ENCODE measurements around the gene NR1H4.
"Not testable (repeated sequence)": the region's sequence is repeated elsewhere in the genome, so short reads cannot be mapped to it uniquely, and the experiment has no call there.

The NR1H4 gene

DNA sequence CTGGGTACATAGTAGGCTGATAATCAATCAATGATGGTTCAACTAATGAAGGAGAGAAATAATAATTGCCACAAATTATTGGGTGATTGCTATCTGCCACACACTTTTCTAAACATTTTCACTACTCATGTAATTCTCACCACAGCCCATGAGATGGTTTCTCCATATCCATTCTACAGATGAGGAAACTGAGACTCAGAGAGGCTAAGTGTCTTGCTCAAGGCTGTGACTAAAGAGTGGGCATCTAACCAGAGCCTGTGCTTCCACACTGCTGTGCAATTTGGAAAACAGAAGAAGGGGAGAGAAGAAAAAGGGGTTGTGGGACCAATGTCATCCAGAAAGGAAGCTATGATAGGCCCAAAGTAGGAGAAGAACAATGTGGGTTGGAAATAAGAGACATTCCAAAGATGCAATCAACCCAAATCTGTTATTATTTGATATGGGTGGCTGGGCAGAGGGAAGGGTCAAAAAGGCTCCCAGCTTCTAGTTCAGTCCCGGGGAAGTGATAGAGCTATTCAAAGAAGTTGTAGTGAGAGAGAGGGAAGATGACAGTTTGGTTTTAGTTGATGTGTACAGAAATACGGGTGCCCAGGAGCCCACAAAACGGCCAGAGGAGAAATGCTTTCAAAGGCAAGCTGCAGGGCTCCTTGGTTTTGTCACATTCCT lies 483 bp upstream of the NR1H4 start:
- no peak for DNase-seq (ENCODE audit: low read depth)

DNA sequence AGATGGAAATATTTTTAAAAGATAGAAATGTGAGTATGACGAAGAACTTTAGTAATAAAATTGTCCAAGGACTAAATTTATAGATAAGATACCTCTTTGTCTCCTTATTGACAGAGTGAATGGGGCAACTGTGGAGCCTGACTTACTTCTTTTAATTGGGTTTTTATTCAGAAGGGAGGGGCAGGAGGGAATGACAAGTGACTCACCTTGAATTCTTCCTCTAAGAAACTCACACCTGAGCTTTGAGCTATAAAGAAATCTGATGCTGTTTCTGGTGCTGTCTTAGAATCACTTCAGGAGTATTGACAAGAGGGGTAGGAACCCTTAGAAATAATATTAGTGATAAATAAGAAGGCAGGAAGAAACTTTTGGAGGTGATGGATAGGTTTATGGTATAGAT lies 951 bp downstream of the NR1H4 start:
- DNase-seq (ENCODE audit: low read depth), result no peak

DNA sequence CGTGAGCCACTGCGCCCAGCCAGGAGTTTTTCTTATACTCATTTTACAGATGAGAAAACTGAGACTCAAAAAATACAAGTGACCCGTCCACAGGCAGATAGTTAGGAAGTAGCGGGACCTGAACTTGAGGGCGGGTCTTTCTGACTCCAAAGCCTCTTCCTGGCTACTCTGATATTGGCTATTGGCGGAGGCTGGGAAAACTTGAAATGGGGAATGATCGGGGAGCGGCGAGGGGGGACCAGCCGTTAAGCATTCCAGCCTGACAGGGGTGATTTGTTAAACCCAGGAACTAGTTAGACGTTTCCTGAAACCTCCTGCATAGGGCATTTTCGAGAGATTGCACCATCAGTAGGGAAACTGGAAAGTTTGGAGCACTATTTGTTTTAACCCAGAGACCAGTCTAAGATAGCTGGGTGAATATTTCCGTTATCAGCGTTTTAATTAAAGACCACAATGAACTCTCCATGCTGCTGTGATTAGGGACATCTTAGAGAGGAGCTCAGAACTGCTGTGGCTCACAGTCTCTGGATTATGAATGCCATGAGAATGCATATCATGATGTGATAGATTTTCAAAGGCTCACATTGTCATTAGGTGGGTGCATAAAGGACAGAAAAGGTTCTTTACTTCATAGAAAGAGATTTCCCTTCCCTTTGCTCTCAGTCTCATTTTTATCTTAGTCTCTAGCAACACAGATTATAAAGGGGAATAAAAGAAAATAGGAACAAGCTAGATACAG lies 2.5 kb downstream of the NR1H4 start:
- no peak for DNase-seq (ENCODE audit: low read depth)

DNA sequence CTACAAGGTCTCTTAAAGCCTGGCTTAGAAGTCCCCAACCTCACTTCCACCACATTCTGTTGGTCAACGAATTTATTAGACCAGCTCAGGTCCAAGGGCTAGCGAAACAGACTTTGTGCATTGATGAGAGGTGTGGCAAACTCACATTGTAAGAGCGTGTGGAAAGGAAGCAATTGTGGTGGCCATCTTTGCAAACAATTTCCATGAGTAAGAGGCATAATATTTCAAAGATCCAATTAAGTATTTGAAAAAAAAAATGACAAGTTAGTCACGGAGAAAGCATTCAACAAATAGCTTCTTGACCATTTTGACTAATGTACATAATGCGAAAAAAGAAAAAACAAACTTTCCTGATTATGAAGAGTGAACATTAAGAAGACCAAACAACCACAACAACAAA lies 7.4 kb downstream of the NR1H4 start:
- no peak for DNase-seq (ENCODE audit: low read depth)

DNA sequence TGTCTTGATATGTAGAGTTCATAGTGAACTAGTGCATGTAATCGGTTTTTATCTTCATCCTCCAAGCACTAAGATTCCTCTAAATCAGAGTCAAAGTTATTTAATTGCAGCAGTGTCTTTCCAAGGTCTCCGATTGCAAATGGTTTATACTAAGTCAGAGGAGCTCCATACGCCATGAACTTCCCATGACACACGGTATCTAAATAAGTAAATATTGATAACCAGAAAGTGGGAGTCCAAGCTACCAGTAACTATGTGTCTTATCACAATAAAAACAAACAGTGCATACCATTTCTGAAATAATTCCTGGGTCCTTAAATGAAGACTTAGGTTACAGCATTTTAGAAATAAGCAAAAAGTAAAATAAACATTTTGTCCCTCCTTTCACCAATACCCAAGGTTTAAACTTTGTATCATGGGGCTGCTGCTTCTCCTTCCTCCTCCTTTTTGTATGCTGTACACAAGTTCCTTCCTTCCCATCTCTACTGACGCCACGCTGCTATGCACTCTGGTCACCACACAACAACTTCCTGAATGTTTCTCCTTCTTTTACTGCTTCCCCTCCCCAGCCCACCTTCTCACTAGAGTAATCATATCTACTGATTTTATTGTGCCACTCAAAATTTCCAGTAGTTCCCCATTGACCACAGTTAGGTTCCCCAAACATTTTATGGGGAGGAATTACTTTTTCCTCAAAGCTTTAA lies 10.7 kb downstream of the NR1H4 start:
- no peak for DNase-seq (ENCODE audit: low read depth)

DNA sequence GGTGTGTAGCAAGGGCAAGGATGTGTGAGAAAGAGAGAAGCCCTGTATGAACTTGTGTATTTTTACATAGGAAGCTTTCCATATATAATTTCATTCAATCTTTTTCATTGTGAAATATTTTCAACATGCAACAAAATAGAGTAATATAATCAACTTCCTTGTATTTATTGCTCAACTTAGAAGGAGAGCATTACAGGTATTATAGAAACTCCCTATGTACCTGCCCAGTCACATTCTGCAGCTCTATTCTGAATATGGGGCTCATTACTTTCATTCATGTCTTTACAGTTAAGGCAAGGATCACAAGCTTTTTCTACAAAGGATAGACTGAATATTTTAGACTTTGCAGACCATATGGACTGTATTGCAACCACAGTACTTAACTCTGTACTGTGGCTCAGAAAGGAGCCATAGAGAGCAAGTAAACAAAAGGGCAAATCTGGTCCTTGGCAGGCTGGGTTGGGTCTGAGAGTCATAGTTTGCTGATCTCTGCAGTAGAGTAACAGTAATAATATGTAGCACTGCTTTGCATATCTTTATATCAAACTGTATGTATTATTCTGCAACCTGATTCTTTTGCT lies 11.3 kb downstream of the NR1H4 start:
- no peak for DNase-seq (ENCODE audit: low read depth)

DNA sequence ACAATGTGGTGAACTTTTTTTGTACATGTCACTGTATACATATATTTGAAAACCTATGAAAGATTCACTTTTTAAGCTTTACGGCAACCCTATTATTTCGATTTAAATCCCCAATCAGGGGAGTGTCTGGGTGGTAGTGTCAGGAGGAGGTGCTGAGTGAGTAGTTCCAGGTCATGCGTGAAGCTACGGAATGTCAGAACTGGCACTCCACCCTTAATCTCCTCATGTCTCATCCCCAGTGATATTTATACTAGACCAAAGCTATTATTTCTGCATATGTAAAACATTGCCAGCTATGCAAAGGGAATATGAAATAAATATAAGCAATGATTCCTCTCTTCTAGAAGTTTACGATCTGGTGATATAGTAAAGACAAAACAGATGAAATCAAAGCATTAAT lies 12.3 kb downstream of the NR1H4 start:
- no peak for DNase-seq (ENCODE audit: low read depth)

DNA sequence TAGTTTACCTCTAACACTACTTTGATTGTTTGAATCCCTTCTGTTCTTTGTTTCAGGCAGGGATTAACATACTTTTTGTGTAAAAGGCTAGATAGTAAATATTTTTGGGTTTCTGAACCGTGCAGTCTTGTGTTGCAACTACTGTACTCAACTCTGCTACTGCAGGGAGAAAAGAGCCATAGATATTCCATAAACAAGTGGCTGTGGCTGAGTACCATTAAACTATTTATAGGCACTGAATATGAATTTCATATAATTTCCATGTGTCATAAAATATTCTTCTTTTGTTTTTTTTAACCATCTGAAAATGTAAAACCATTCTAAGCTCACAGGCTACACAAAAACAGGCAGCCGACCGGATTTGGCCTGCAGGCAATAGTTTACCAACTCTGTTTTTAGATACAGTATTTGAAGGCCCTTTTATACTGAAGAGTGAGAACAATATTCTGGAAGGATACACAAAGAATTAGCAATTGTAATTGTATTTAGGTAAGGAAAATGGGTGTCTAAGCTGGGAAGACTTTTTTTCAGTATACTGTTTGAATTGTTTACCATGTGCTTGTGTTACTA lies 15.7 kb downstream of the NR1H4 start:
- no peak for DNase-seq (ENCODE audit: low read depth)

DNA sequence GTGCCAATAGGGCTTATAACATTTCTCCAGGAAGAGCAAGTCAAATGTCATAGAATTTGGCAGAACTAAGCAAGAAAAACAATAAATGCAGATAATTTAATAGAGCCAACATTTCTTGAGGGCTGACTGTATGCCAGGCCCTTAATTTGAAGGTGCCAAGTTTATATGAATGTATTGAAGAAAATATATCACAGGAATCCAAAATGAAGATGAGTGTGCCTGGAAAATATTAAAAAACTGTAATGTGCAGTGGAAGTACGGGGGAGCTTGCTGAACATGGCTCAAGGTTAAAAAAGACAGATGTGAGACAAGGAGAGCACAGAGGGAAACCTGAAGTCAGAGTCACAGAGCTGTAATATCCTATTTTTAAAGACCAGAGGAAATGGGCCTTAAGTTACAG lies 16.4 kb downstream of the NR1H4 start:
- DNase-seq (ENCODE audit: low read depth), result no peak

DNA sequence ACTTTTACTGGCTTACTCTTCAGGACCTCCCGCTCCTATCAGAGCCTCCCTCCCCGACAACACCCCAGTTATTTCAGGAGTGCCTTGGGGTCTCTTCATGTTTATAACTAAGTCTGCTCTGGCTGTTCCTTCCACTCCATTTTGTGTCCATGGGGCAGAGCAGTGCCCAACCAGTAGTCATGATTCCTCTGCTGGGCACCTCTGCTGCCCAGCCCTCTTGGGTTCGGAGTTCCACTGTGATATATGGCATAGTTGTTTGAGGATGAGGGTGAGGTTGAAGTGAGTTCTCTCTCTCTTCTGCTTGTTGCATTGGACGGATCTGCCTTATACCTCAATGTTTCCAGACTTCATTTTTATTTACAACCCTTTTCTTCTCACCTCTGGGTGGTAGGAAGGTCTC lies 17.4 kb downstream of the NR1H4 start:
- DNase-seq (ENCODE audit: low read depth), result no peak

DNA sequence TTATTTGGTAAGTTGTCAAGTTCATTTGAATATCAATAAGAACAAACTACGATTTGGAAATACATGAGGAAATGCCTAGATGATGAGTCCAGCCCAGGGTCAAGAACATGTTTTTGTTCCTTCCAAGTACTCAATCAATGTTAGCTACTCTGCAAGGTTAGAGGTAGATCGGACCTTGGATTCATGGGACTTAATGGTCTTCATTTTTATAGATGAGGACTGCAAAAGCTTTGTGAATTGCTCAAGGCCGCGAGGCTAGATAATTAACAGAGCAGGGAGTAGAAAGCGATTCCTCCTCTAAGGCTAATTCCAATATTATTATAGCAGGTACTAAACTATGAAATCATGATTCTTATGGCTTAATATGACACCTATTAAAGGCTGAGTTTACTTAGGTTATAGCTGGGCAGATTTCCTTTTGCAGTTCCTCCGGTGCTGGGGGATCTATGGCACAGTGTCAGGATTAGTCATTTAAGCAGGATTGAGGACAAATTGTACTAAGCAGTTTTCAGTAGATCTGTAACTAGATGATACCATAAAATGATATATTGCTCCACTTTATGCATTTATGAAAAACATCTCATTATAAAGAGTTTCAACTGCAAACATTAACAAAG lies 19.8 kb downstream of the NR1H4 start:
- no peak for DNase-seq (ENCODE audit: low read depth)

DNA sequence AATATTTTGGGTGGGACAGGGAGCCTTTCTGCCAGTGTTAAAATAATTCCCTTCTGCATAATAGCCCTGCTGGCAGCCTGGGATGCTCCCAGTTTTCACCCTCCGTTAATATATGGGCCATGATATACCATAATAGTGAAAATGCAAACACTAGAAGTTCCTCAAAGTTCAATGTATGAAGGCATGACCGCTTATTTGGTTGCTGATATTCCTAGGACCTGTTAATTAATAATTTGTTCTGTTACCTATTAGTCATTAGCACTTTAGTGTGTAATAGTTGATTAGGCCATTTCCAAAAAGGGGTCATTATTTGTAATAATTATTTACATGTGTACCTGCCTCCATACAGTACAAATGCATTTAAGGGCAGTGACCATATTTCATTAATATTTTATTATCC lies 20.4 kb downstream of the NR1H4 start:
- no peak for DNase-seq (ENCODE audit: low read depth)

DNA sequence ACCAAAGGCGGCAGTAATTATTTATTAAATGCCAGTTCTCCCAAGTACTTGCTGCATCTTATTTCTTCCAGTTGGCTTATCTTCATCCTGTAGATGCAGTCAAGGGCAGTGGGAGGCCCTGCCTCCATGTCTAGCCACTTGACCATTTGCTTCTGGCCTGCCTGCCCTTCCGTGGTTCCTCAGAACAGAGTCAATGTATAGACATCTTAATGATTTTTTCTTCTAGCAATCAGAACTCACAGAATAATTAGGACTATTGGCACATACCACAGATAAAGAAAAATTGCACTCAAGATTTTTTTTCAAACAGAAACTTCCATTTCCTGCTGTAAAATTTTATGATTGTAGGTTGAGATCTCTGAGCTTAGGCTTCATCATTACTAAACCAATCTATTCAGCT lies 20.9 kb downstream of the NR1H4 start:
- DNase-seq (ENCODE audit: low read depth), result no peak

DNA sequence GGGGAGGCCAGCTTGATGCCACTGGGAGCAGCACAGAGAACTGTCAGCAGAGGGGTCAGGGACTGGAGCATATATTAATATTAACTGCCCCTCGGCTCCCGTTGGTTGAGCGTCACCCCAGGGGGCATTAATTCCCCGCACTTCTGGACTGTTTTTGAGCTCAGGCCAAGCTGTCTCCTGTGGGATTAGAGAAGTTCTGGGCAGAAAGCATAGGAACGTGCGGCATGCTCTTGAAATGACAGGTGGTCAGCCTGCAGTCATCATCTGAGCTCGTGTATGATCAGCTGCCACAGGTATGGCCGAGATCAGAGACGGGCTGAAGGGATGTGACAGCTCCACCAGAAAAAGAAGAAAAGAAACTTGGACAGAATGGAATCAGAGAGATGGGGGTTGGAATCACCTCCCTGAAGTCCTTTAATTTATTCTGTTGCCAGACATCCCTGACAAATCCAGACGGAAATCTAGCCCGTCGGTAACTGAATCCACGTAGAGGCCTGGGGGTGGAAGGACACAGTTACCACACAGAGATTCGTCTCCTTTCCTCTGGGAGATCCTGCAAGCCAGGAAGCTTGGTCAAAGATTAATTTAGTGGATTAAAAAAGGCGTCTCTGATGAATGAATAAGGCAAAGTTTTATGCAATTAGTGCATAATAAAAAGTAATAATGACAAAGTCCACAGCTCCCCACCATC lies 23.6 kb downstream of the NR1H4 start:
- no peak for DNase-seq (ENCODE audit: low read depth)

DNA sequence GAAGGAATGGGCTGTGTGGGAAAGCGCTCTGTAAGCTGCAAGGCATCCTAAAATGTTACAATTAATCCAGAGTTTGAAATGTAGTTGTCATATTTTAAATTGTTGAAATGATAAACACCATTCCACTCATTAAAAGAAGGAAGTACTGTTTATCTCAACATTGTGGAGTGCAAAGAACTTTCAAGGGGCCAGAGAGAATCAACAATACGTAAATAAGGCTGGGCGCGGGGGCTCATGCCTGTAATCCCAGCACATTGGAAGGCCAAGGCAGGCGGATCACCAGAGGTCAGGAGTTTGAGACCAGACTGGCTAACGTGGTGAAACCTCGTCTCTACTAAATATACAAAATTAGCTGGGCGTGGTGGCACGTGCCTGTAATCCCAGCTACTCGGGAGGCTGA lies 24.5 kb downstream of the NR1H4 start:
- no peak for DNase-seq (ENCODE audit: low read depth)

DNA sequence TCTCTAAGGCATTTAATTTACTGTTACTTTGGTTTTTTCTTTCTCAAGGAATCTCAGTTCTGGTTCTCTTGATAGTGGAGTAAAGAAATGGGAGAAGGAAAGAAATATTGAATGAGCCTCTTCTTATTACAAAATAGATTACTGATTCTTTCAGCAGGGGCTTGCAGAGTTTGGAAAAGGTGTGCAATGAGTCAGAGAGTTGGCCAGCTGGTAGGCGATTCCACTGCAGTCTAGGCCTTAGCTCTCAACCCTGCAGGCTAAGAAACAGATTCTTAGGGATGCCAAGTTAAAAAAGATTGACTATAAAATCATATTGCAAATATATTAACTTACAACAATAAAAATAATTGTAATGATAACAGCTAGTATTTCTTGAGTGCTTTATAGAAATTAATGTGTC lies 25.8 kb downstream of the NR1H4 start:
- no peak for DNase-seq (ENCODE audit: low read depth)

DNA sequence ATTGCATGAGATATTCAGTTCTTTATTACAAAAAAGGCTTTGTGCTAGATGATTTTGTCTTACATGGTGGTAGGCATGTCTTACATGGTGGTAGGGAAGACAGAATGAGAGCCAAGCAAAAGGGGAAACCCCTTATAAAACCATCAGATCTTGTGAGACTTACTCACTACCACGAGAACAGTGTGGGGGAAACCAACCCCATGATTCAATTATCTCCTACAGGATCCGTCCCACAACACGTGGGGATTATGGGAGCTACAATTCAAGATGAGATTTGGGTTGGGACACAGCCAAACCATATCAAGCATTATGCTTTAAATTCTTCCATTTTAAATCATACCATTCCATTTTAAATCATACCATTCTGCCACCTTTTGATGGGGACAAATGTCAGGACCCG lies 29.1 kb downstream of the NR1H4 start:
- not testable (repeated sequence) for DNase-seq (ENCODE audit: low read depth)

DNA sequence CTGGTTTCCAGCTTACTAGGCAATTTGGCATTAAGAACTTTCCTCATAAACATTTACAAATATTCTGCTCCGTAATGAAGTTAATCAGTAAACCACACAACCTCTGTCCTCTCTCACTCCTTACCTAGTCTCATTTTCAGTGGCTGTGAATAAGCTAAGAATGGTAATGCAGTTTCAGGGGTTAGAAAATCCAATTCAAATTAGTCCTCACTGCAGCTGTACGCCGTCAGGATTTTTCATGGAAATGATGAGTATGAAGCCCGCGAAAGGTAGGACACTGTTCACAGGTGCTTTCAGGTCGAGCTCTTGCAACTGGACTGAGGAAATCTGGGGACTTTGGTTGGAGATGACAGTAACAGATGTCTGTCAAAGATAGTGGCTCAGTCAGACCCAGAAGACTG lies 29.6 kb downstream of the NR1H4 start:
- no peak for DNase-seq (ENCODE audit: low read depth)

DNA sequence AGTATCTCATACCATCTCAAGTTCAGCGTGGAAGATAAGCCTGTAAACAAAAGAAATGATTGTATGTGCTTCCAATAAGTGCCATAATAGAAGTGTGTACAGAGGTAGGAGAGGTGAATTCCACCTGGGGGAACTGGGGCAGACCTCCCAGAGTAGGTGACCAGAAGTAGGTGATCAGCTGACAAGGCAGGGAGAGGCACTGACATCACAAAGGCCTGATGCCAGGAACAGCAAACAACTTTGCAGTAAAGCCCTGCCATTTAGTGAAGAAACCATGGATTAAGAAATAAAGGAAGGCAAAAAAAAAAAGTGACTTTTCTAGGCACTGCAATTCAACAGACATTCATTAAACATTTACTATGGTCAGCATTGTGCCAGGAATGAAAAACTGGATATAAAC lies 31.1 kb downstream of the NR1H4 start:
- DNase-seq (ENCODE audit: low read depth), result no peak

DNA sequence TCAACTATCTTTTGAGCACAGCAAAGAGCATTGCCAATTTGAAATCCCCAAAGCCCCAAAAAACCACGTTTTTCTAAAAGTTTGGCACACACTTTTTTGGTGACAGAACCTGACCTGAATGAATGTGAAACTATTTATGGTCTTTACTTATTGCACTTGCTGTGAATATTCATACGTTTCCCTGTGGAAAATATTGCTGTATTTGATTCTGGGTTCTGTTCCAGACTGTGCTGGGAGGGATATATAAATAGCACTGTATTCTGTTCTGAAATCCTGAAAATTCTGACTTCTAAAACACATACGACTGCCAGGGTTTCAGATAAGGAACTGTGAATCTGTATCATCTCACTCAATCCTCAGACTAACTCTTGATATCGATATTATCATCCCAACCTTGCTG lies 35.1 kb downstream of the NR1H4 start:
- no peak for DNase-seq (ENCODE audit: low read depth)

DNA sequence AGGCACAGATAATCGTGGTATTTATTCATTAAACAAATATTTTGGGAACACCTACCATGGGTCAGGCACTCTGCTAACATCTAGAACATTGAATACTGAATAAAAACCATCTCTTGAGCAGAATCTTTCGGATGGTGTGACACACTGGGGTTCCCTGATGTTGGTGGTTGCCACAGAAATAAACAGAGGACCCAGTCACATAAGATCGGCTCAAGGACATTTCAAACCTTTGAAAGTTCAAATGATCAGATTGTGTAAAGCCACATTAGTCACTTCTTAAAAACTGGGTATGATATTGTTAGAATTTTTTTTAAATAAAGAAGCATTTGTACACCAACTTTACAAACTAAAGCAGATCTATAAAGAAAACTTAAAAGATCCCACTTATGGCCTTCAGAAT lies 39.0 kb downstream of the NR1H4 start:
- DNase-seq (ENCODE audit: low read depth), result no peak

DNA sequence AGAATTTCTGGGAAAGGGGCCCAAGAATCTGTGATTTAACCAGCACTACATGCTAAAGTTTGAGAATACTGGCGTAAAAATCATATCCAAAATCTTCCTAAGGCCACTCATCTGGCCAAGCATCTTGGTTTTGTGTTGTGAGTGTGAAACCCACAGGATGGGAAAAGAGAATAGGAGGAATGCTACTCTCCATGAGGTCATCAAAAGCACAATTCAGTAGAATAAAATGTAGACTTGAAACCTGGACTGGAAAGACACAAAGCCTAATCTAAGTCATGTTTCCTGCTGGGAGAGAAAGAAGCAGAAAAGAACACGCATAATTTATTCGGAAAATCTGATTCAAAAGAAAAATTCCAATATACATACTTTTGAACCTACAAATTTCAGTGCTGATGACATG lies 42.3 kb downstream of the NR1H4 start:
- no peak for DNase-seq (ENCODE audit: low read depth)

Data from GM04504 (cell line).